A172 (cell line): ENCODE measurements around the gene SRSF2. TPM values are rescaled to one million over a fixed set of nuclear protein-coding genes. Genes with fewer than 3 reads are reported as not detected.
"Not testable (repeated sequence)": the region's sequence is repeated elsewhere in the genome, so short reads cannot be mapped to it uniquely, and the experiment has no call there.

Experiments
- DNase-seq: peaks from one replicate; pipeline ENCODE4 v3.0.0-alpha.2; 2015; ENCODE audit warnings: low spot score
- total RNA-seq: library from RNA; depleted of rRNA; stranded (reverse); fragments of >200 nt; shearing (Covaris generic); gene quantifications from 2 replicates; pipeline ENCODE4 v1.2.3, GENCODE V29; 2014

Gene SRSF2
- total RNA-seq, 1 experiment from 2014 or later, result 420 TPM

DNA sequence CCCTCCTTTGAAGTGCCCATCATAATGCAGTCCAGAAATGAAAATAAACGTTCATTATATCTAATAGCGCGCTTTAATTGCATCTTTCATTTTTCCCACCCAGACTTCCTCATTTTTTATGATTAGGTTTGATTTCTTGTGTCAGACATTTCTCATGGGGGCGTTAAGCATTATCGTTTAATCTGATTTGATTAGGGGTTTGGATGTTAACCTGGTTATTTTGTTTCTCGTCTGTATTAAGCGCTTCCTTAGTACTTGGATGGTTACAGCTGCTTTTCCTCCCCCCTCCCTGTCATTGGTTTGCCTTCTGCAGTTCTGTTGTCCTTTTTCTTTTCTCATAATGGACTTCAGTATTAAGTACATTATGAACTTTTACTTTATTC lies 1.3 kb upstream of the SRSF2 start:
- DNase-seq, result no peak

DNA sequence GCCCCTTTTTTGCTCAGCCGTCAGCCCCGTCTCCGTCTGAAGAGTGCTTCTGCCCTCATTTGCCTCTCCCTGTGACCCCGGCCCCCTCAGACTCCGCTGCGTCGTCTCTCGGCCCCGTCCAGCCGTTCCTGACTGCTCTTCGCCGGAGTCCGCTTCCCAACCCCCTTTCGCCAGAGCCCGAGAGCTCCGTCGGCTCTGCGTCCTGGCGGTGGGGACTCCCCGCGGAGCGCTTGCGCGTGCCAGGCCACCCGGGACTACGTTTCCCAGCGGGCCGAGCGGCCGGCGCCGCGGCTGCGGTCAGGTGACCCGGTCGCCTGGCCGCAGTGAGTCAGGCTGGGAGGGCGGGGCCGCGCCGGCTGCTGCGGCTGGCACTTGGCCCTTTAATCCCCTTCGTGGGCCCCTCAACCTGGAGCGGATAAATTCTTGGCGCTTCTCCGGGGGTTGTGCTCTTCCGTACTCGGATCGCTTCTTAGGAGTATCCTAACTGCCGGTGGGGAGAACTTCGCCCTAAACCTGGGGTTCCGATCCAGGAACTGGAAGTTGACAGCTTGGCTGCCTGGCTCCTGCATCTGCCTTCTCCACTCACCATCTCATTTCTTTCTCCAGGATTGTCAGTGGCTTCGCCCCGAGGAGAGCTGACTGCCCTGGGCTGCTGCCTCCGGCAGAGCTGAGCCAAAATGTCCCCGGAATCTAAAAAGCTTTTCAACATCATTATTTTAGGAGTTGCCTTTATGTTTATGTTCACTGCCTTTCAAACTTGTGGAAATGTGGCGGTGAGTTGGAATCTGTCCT lies 741 bp upstream of the SRSF2 start, which contains the start of gene MFSD11:
TSS of gene MFSD11 (plus strand) at position 444 of the 792 bp plus-strand sequence. CDS start at position 678, 234 bp downstream.
- peak; percentile 83 for DNase-seq

DNA sequence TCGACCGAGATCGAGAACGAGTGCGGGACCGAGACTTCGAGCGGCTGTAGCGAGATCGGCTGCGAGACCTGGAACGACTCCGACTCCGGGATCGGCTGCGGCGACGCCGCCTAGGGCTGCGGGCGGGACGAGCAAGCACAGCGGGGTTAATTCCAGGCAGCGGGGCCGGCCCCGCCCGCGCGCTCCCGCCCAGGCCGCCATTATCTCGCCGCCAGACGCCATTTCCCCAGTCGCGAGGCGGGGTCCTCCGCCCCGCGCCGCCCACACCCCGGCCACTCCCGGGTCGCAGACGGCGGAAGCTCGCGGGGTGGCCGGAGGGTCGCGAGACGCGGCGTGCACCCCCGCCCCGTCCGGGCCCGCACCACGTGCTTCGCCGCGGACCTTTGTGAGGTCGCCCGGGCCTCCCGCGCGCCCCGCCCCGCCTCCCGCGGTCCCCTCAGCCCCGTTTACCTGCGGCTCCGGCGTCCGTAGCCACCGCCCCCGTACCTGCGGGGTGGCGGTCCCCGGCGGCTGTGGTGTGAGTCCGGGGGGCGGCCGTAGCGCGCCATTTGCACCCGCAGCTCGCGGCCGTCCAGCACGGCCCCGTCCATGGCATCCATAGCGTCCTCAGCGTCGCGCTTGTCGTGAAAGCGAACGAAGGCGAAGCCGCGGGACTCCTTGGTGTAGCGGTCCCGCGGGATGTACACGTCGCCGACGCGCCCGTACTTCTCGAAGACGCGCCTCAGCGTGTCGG lies 616 bp downstream of the SRSF2 start:
- DNase-seq, result peak; percentile 36

DNA sequence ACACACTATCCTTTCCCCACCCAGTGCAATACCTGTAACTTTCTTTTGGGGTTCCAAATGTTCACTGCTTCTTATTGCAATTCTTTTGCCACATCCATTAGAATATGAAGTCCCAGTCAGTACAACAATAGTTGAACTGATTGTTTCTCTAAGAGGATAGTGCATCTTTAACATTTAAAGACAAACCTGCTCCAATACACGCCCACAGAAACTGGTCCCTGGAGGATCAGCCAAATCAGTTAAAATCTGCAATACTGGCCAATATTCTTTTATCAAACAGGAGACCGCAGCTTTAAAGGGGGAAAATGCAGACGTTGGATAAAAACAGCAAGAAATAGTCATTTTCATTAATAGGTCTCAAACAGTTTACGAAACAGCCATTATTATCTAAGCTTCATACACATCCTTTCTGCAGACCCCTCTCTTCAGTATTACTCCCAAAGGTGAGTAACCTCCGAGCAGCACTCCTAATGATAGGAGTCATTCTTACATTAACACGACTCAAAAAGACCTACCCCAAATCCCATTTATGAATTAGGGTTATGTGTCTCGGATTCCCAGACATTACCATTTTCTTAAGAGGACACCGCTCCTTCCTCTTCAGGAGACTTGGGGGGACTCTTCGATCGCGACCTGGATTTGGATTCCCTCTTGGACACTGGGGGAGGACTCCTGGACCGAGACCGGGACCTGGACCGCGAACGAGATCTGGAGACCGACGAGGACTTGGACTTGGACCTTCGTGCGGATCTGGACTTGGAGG lies 1.4 kb downstream of the SRSF2 start:
- no peak for DNase-seq

- peak; percentile 32 for DNase-seq
Observed at GRCh38 chr17:76735006-76735405, 2.1 kb downstream of the SRSF2 start.

- DNase-seq, result peak; percentile 46
Observed at GRCh38 chr17:76734080-76734840, 2.9 kb downstream of the SRSF2 start.

DNA sequence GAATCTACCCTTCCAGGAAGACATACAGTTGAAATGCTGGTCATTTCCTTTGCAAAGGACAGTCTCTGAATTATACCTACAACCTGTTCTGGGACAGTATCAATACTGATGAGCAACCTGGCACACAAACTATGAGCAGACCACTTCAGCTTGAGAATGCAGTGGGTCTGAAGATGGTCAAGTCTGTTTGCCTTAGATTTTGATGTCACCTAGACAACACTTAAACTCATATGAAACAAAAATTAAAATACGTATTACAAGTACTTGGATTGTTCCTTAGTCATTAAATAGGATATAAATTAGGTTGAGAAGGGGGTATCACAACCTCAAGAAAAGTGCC lies 3.5 kb downstream of the SRSF2 start:
- no peak for DNase-seq

DNA sequence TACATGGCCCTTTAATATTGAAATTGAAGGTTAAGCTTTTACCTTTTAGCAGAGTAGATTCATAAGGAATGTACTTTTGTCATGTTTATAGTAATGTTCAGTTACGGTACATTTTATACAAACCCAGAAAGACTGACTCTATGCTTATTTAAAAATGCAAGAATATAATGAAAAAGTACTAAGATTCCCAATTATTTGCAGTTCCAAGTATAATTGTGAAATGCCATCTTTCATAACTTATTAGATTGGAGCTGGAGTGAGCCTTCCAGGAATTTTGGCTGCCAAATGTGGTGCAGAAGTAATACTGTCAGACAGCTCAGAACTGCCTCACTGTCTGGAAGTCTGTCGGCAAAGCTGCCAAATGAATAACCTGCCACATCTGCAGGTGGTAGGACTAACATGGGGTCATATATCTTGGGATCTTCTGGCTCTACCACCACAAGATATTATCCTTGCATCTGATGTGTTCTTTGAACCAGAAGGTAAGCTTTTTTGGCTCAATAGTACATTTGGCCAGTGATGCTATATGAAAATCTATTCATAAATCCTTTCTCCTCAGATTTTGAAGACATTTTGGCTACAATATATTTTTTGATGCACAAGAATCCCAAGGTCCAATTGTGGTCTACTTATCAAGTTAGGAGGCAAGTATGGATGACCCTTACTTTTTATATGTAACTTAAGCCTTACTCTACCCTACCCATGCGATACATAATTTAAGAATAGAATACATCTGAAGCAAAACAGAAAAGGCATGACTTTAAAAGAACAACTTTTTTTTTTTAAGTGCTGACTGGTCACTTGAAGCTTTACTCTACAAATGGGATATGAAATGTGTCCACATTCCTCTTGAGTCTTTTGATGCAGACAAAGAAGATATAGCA lies 4.2 kb downstream of the SRSF2 start:
- DNase-seq, result no peak

DNA sequence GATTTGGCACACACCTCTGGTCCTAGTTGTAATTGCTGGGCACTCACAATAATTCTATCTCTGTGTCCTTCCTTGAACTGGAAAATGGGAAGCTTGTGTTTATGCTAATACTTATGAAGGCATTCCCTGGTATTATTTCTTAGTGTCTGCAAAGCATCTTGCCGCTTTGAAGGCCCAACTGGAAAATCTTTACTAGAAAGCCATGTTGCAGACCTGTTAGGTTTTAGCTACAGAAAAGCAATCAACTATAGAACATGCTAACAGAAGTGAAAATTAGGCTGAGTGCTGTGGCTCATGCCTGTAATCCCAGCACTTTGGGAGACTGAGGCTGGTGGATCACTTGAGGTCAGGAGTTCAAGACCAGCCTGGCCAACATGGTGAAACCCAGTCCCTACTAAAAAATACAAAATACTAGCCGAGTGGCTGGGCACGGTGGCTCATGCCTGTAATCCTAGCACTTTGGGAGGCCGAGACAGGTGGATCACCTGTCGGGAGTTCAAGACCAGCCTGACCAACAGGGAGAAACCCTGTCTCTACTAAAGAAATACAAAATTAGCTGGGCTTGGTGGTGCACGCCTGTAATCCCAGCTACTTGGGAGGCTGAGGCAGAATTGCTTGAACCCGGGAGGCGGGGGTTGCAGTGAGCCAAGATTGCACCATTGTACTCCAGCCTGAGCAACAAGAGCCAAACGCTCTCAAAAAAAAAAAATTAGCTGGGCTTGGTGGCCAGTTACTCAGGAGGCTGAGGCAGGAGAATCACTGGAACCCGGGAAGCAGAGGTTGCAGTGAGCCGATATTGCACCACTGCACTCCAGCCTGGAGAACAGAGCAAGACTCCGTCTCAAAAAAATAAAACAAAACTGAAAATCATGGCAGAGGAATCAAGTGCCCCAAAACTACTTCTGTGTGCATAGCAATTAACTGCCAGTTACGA lies 5.1 kb downstream of the SRSF2 start:
- not testable (repeated sequence) for DNase-seq

DNA sequence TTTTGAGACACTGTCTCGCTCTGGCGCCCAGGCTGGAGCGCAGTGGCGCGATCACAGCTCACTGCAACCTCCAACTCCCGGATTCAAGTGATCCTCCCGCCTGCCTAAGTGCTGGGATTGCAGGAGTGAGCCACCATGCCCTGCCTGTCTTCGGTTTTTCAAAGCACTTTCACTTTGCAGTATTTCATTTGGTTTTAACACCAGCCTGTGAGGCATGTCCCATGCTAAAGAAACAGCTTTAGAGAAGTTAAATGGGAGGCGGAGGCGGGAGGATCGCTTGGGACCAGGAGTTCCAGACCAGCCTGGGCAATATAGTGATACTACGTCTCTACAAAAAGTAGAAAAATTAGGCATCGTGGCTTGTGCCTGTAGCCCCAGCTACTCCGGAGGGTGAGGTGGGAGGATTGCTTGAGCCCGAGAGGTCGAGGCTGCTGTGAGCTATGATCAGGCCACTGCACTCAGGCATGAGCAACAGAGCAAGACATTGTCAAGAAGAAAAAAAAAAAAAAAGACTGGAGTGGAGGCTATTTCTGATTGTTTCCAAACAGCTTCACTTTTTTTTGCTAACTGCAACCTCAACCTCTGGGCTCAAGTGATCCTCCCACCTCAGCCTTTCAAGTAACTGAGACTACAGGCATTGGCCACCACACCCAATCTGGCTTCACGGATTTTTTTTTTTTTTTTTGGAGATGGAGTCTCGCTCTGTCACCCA lies 9.2 kb downstream of the SRSF2 start:
- no peak for DNase-seq

DNA sequence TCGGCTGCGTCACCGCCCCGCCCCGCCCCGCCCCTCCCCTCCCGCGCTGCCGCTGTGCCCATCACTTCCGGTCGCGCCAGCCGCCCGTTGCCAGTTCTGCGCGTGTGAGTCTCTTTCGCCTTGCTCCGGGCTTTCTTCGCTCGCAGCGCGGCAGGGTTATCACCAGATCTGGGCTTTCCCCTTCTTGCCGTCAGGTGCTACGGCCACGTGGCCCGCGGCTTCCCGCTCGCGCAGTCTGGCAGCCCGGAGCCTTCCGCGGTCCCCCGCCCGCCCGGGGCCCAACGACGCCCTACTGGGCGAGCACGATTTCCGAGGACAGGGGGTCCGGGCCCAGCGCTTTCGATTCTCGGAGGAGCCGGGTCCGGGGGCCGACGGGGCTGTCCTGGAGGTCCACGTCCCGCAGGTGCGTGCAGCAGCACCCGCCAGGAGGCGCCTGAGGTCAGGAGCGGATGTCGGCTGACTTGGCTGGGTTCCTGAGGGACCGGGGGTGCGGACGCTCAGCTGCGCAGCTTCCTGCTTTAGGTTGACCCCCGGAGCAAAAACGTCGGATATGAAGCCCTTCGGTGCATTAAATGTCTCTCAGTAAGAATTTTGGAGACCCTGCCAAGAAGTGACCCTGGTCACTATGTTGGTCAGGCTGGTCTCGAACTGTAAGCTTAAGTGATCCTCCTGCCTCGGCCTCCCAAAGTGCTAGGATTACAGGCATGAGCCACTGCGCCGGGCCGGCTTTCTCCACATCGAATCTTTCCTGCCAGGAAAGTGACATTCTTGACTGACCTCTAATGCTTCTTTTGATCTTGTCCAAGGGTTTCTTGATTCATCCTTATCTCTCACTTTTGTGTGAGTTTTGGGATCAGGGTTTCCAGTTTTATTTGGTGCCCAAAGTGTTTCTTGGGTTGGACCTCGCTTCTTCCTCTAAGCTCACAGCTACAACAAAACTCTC lies 10.1 kb downstream of the SRSF2 start, which contains the start of gene METTL23:
TSS of gene METTL23 (plus strand) at position 64 of the 943 bp plus-strand sequence. CDS start 2,872 bp downstream, outside the sequence.
- DNase-seq, result peak; percentile 72

DNA sequence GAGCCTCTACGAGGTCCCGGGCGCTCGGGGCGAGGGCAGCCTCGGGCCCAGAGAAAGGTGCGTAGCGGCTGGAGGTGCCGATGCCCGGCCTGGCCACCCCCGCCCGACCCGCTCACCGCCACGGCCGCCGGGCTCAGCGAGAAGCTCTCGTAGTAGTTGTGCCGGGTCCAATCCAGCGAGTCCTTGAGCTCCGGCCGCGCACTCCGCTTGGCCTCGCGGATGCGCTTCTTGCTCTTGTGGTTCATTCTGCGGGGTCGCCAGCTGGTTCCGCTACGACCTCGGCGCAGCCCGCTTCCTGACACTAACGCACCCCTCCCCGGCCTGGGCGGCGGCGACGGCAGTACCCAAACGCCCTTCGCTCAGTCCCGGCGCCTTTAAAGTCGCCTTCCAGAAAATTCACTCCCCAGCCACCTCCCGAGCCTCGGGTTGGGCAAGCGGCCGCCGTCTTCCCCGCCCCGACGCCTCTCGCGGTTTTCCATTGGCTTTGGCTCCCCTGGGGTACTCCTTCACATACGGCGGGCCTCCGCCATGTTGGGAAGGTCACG lies 10.8 kb downstream of the SRSF2 start, which contains the start of gene JMJD6:
TSS of gene JMJD6 (minus strand) at position 376 of the 545 bp plus-strand sequence. CDS start at position 245, 131 bp downstream.
- peak; percentile 89 for DNase-seq

DNA sequence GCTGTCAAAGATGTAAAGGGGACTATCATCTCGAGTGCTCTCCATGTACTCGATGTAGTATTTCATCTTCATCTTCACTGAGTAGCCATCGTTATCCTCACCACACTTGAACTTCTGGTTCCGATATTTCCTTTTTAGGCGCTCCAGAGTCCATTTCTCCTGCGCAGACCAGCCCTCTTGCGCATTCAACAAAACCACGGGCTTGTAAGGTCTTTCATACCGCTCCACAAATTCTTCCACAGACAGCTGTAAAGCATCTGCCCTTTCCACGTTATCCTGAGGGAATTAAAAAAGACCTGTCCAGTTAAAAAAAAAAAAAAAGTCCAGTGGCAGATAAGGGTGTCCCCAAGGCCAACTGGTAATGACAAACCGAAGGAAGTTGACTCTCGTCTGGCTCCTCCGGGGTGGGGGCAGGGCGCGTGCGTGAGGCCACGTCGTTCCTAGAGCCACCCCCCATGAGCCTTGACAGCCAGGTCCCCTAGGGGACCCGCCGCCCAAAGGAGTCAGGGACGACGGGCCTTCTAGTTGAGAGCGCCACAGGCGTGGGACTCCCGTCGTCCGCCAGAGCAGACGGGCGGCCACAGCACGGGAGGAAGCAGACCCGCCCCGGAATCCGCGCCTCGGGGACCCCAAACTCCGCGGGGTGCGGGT lies 11.4 kb downstream of the SRSF2 start:
- DNase-seq, result peak; percentile 33

- no peak for DNase-seq
Observed at GRCh38 chr17:76723812-76724211, 13.3 kb downstream of the SRSF2 start.

DNA sequence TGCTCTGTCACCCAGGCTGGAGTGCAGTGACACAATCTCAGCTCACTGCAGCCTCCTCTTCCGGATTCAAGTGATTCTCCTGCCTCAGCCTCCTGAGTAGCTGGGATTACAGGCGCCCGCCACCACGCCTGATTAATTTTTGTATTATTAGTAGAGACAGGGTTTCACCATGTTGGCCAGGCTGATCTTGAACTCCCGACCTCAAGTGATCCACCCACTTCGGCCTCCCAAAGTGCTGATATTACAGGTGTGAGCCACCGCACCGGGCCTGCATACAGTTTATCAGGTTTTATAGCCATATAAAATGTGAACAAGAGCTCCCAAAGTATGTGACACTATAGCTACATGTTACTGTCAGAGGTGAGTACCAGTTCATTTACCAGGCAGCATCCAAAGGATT lies 14.2 kb downstream of the SRSF2 start:
- not testable (repeated sequence) for DNase-seq

- no peak for DNase-seq
Observed at GRCh38 chr17:76722279-76722678, 14.9 kb downstream of the SRSF2 start.

- no peak for DNase-seq
Observed at GRCh38 chr17:76721463-76721862, 15.7 kb downstream of the SRSF2 start.
